Measurements from ENCODE around the gene NFIA.
"Not testable (repeated sequence)": the region's sequence is repeated elsewhere in the genome, so short reads cannot be mapped to it uniquely, and the experiment has no call there.

The NFIA gene

GRCh38 chr1:61055110-61055614 lies 27.2 kb upstream of the NFIA start:
- no peak for DNase-seq (ENCODE audit: low read depth, low spot score)
- no peak overlapping the region for H3K4me3 ChIP-seq

GRCh38 chr1:61056196-61056572 lies 26.2 kb upstream of the NFIA start:
- Histone ChIP-seq H3K27ac (peak overlapping the region; percentile 23; the same call in 1 of the 2 replicates), H3K9me3 (ENCODE audit: low read depth, low read length) (no peaks in the 10 kb centered on the region), H3K36me3 (ENCODE audit: insufficient read depth, low read length) (no peaks in the 10 kb centered on the region), H3K9ac (ENCODE audit: insufficient read length) (no peak overlapping the region), H3K4me3 (peak overlapping the region; percentile 96)
- no peak for DNase-seq (ENCODE audit: low read depth, low spot score)
- TF ChIP-seq POLR2AphosphoS5 (IDR thresholded peaks at IDR 0.05; ENCODE audit: borderline replicate concordance, low read depth, low read length) (no peak), EZH2 (IDR thresholded peaks at IDR 0.05) (no peak), FOXP2 (optimal IDR thresholded peaks at IDR 0.05; ENCODE audit: control extremely low read depth, extremely low read length, insufficient read depth) (no peak)

More at GRCh38 chr1:61055110-61055614, 27.2 kb upstream of the NFIA start:
- TF ChIP-seq POLR2AphosphoS5 (IDR thresholded peaks at IDR 0.05; ENCODE audit: borderline replicate concordance, low read depth, low read length), result no peak
- TF ChIP-seq FOXP2 (optimal IDR thresholded peaks at IDR 0.05; ENCODE audit: control extremely low read depth, extremely low read length, insufficient read depth), result no peak
- no peak for TF ChIP-seq EZH2 (IDR thresholded peaks at IDR 0.05)
- H3K36me3 ChIP-seq (ENCODE audit: insufficient read depth, low read length), result no peaks in the 10 kb centered on the region
- H3K9me3 ChIP-seq (ENCODE audit: low read depth, low read length), result no peaks in the 10 kb centered on the region
- H3K27ac ChIP-seq, result peak overlapping the region; percentile 25; the same call in 1 of the 2 replicates
- no peak overlapping the region for H3K9ac ChIP-seq (ENCODE audit: insufficient read length)

- DNase-seq (ENCODE audit: low read depth, low spot score), result no peak
- H3K4me3 ChIP-seq, result peak overlapping the region; percentile 96
- no peaks in the 10 kb centered on the region for H3K36me3 ChIP-seq (ENCODE audit: insufficient read depth, low read length)
- H3K9me3 ChIP-seq (ENCODE audit: low read depth, low read length), result no peaks in the 10 kb centered on the region
- peak overlapping the region; percentile 79 for H3K9ac ChIP-seq (ENCODE audit: insufficient read length)
- H3K27ac ChIP-seq, result peak overlapping the region; percentile 23; the same call in 1 of the 2 replicates
- TF ChIP-seq EZH2 (IDR thresholded peaks at IDR 0.05) (no peak), FOXP2 (optimal IDR thresholded peaks at IDR 0.05; ENCODE audit: control extremely low read depth, extremely low read length, insufficient read depth) (no peak), POLR2AphosphoS5 (IDR thresholded peaks at IDR 0.05; ENCODE audit: borderline replicate concordance, low read depth, low read length) (peak; percentile 53)
Observed at GRCh38 chr1:61056573-61057439, 25.6 kb upstream of the NFIA start.

- no peak overlapping the region for H3K4me3 ChIP-seq
- TF ChIP-seq FOXP2 (optimal IDR thresholded peaks at IDR 0.05; ENCODE audit: control extremely low read depth, extremely low read length, insufficient read depth) (no peak), POLR2AphosphoS5 (IDR thresholded peaks at IDR 0.05; ENCODE audit: borderline replicate concordance, low read depth, low read length) (no peak), EZH2 (IDR thresholded peaks at IDR 0.05) (no peak)
- no peak for DNase-seq (ENCODE audit: low read depth, low spot score)
Observed at GRCh38 chr1:61058483-61059245, 23.7 kb upstream of the NFIA start.

GRCh38 chr1:61061601-61062000 lies 20.8 kb upstream of the NFIA start:
- DNase-seq (ENCODE audit: low read depth, low spot score), result not testable (repeated sequence)

More at GRCh38 chr1:61058483-61059245, 23.7 kb upstream of the NFIA start:
- H3K36me3 ChIP-seq (ENCODE audit: insufficient read depth, low read length), result no peaks in the 10 kb centered on the region
- H3K9me3 ChIP-seq (ENCODE audit: low read depth, low read length), result no peaks in the 10 kb centered on the region
- H3K9ac ChIP-seq (ENCODE audit: insufficient read length), result no peak overlapping the region
- H3K27ac ChIP-seq, result no peak overlapping the region

GRCh38 chr1:61064673-61065072 lies 17.7 kb upstream of the NFIA start:
- Histone ChIP-seq H3K36me3 (ENCODE audit: insufficient read depth, low read length) (no peaks in the 10 kb centered on the region), H3K9me3 (ENCODE audit: low read depth, low read length) (no peaks in the 10 kb centered on the region), H3K27ac (no peak overlapping the region), H3K9ac (ENCODE audit: insufficient read length) (no peak overlapping the region), H3K4me3 (no peak overlapping the region)
- DNase-seq (ENCODE audit: low read depth, low spot score), result no peak
- no peak for TF ChIP-seq EZH2 (IDR thresholded peaks at IDR 0.05)

More at GRCh38 chr1:61061601-61062000, 20.8 kb upstream of the NFIA start:
- H3K27ac ChIP-seq; H3K9me3 ChIP-seq (ENCODE audit: low read depth, low read length); H3K4me3 ChIP-seq; H3K36me3 ChIP-seq (ENCODE audit: insufficient read depth, low read length); H3K9ac ChIP-seq (ENCODE audit: insufficient read length): not testable (repeated sequence)

GRCh38 chr1:61067446-61068019 lies 14.8 kb upstream of the NFIA start:
- no peak for DNase-seq (ENCODE audit: low read depth, low spot score)
- Histone ChIP-seq H3K9me3 (ENCODE audit: low read depth, low read length) (no peaks in the 10 kb centered on the region), H3K36me3 (ENCODE audit: insufficient read depth, low read length) (no peaks in the 10 kb centered on the region), H3K4me3 (no peak overlapping the region), H3K27ac (no peak overlapping the region), H3K9ac (ENCODE audit: insufficient read length) (no peak overlapping the region)
- TF ChIP-seq FOXP2 (optimal IDR thresholded peaks at IDR 0.05; ENCODE audit: control extremely low read depth, extremely low read length, insufficient read depth) (no peak), POLR2AphosphoS5 (IDR thresholded peaks at IDR 0.05; ENCODE audit: borderline replicate concordance, low read depth, low read length) (no peak), EZH2 (IDR thresholded peaks at IDR 0.05) (no peak)

- DNase-seq (ENCODE audit: low read depth, low spot score), result no peak
- no peak overlapping the region for H3K4me3 ChIP-seq
- TF ChIP-seq FOXP2 (optimal IDR thresholded peaks at IDR 0.05; ENCODE audit: control extremely low read depth, extremely low read length, insufficient read depth) (no peak), POLR2AphosphoS5 (IDR thresholded peaks at IDR 0.05; ENCODE audit: borderline replicate concordance, low read depth, low read length) (no peak)
- no peaks in the 10 kb centered on the region for H3K9me3 ChIP-seq (ENCODE audit: low read depth, low read length)
- no peak overlapping the region for H3K9ac ChIP-seq (ENCODE audit: insufficient read length)
- H3K27ac ChIP-seq, result no peak overlapping the region
- no peaks in the 10 kb centered on the region for H3K36me3 ChIP-seq (ENCODE audit: insufficient read depth, low read length)
Observed at GRCh38 chr1:61070054-61070453, 12.3 kb upstream of the NFIA start.
